HG02678 (cell line): ENCODE measurements around the gene KHDRBS2.
A peak's percentile ranks its signal among the peaks of the same experiment; 100 is the strongest.
"Not testable (repeated sequence)": the region's sequence is repeated elsewhere in the genome, so short reads cannot be mapped to it uniquely, and the experiment has no call there.

Experiments used
- ATAC-seq: cut with Tn5 transposase; IDR thresholded peaks from one replicate; pipeline ENCODE4 v1.9.1; 2021; ENCODE audit warnings: mild to moderate bottlenecking, moderate library complexity; ENCODE audit not compliant: unreplicated experiment

KHDRBS2 gene

GRCh38 chr6:61869632-61870400 is 416.2 kb downstream of the KHDRBS2 start:
- no peak for ATAC-seq

GRCh38 chr6:61868507-61869080 is 417.4 kb downstream of the KHDRBS2 start:
- ATAC-seq = no peak

GRCh38 chr6:61867635-61868034 is 418.4 kb downstream of the KHDRBS2 start:
- no peak for ATAC-seq

- ATAC-seq = no peak
These were observed 428.5 kb downstream of the KHDRBS2 start for GRCh38 chr6:61857541-61857940.

GRCh38 chr6:61841958-61842357 is 444.1 kb downstream of the KHDRBS2 start:
- no peak for ATAC-seq

GRCh38 chr6:61835237-61835636 is 450.8 kb downstream of the KHDRBS2 start:
- no peak for ATAC-seq

- no peak for ATAC-seq
These were observed 452.8 kb downstream of the KHDRBS2 start for GRCh38 chr6:61833176-61833755.

GRCh38 chr6:61817716-61818115 is 468.3 kb downstream of the KHDRBS2 start:
- no peak for ATAC-seq

GRCh38 chr6:61810047-61810446 is 476.0 kb downstream of the KHDRBS2 start:
- no peak for ATAC-seq

- peak; percentile 61 for ATAC-seq
These were observed 476.9 kb downstream of the KHDRBS2 start for GRCh38 chr6:61809004-61809595.

- no peak for ATAC-seq
These were observed 498.0 kb downstream of the KHDRBS2 start for GRCh38 chr6:61787998-61788397.

- not testable (repeated sequence) for ATAC-seq
These were observed 516.6 kb downstream of the KHDRBS2 start for GRCh38 chr6:61769446-61769845.

GRCh38 chr6:61755739-61756138 is 530.3 kb downstream of the KHDRBS2 start:
- no peak for ATAC-seq

GRCh38 chr6:61751986-61752385 is 534.0 kb downstream of the KHDRBS2 start:
- no peak for ATAC-seq

- ATAC-seq = no peak
These were observed 540.0 kb downstream of the KHDRBS2 start for GRCh38 chr6:61745994-61746393.

GRCh38 chr6:61711849-61712248 is 574.2 kb downstream of the KHDRBS2 start:
- ATAC-seq = no peak

GRCh38 chr6:61688165-61688564 is 597.9 kb downstream of the KHDRBS2 start:
- no peak for ATAC-seq

GRCh38 chr6:61682562-61682961 is 603.5 kb downstream of the KHDRBS2 start:
- ATAC-seq = no peak

- ATAC-seq = no peak
These were observed 606.4 kb downstream of the KHDRBS2 start for GRCh38 chr6:61679625-61680024.

- no peak for ATAC-seq
These were observed 610.3 kb downstream of the KHDRBS2 start for GRCh38 chr6:61675734-61676133.

GRCh38 chr6:61649845-61650244 is 636.2 kb downstream of the KHDRBS2 start:
- no peak for ATAC-seq

GRCh38 chr6:61640463-61640862 is 645.6 kb downstream of the KHDRBS2 start:
- no peak for ATAC-seq
